HG02973 (cell line): ENCODE data around the gene TP53RK.
"Not testable (repeated sequence)": the region's sequence is repeated elsewhere in the genome, so short reads cannot be mapped to it uniquely, and the experiment has no call there.

Source experiments
- ATAC-seq: cut with Tn5 transposase; IDR thresholded peaks from one replicate; pipeline ENCODE4 v1.9.1; 2021; ENCODE audit warnings: moderate library complexity; ENCODE audit not compliant: unreplicated experiment

Gene TP53RK

DNA sequence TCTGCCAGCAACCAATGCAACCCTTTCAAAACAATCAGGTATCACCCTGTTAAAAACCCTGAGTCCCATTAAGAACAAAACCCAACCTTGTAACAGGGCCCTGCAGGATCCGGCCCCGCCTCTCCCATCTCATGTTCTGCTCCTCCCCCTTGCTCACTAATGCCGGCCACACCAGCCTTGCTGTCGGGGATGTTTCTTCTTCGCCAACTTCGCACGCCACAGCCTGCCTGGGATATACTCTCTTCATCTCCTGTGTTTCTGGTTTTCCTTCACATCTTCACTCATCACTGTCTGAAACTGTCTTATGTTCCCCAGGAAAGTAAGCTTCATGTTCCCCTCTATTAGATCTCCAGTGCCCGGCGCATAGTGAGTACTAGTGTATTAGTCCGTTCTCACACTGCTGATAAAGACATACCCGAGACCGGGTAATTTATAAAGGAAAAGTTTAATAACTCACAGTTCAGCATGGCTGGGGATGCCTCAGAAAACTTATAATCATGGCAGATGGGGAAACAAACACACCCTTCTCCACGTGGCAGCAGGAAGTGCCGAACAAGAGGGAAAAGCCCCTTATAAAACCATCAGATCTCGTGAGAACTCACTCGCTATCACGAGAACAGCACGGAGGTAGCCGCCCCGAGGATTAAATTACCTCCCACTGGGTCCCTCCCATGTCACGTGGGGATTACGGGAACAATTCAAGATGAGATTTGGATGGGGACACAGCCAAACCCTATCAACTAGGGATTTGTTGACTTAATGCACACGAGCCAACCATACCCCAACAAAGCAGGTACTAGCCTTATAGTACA, 5.1 kb downstream of the TP53RK start:
- ATAC-seq: no peak

DNA sequence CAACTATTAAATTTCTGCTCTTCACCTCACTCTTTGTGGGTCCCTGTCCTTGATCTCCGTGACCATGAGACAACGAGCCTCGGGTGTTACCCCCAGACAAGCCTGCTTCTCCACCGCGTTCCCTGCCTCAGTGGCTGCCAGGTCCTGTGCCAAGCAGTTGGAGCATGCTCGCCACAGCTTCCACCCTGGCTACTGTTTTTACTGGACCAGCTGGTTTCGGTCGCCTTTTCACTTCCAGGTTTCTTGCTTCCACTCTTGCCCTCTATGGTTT, 5.6 kb downstream of the TP53RK start:
- no peak for ATAC-seq

- ATAC-seq: no peak
These were observed 6.1 kb downstream of the TP53RK start for GRCh38 chr20:46683011-46683667.

GRCh38 chr20:46682063-46682821, 7.0 kb downstream of the TP53RK start:
- ATAC-seq: no peak

- no peak for ATAC-seq
These were observed 8.0 kb downstream of the TP53RK start for GRCh38 chr20:46681032-46681854.

- no peak for ATAC-seq
These were observed 8.6 kb downstream of the TP53RK start for GRCh38 chr20:46680684-46681031.

DNA sequence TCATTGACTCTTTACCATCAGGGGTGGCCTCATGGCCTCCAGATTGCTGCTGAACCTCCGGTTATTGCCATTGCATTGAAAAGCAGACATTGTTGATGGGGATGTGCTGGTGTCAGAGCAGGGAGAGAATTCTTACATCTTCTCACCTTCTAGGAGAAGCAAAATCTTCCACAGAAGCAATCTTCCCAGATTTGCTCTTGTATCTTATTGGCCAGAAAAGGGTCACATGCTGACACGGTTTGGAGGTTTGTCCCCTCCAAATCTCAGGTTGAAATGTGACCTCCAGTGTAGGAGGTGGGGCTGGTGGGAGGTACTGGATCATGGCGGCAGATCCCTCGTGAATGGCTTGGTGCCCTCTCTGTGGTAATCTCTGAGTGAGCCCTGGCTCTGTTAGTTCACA, 10.7 kb downstream of the TP53RK start:
- no peak for ATAC-seq

DNA sequence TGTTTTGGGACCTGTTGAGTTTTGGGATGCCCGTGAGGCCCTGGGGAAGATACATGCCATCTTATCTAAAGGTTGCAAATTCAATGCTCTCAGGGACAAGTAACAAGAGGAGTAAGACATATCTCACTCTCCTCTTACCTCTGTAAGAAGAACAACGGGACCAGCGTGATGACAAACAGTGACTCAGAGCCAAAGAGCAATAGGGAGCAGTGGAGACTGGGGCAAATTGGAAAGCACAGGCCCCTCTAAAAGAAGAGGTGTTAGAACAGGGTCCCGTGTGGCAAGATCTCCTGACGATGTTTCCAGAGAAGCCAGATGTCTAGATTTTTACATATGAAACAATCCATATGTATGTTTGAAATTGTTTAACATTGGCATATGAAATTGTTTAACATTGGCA, 11.6 kb downstream of the TP53RK start:
- no peak for ATAC-seq

- not testable (repeated sequence) for ATAC-seq
These were observed 12.5 kb downstream of the TP53RK start for GRCh38 chr20:46676649-46677316.

- no peak for ATAC-seq
These were observed 14.8 kb downstream of the TP53RK start for GRCh38 chr20:46674253-46675083.

GRCh38 chr20:46673394-46674252, 15.6 kb downstream of the TP53RK start:
- ATAC-seq: no peak

- no peak for ATAC-seq
These were observed 16.6 kb downstream of the TP53RK start for GRCh38 chr20:46672543-46673148.

DNA sequence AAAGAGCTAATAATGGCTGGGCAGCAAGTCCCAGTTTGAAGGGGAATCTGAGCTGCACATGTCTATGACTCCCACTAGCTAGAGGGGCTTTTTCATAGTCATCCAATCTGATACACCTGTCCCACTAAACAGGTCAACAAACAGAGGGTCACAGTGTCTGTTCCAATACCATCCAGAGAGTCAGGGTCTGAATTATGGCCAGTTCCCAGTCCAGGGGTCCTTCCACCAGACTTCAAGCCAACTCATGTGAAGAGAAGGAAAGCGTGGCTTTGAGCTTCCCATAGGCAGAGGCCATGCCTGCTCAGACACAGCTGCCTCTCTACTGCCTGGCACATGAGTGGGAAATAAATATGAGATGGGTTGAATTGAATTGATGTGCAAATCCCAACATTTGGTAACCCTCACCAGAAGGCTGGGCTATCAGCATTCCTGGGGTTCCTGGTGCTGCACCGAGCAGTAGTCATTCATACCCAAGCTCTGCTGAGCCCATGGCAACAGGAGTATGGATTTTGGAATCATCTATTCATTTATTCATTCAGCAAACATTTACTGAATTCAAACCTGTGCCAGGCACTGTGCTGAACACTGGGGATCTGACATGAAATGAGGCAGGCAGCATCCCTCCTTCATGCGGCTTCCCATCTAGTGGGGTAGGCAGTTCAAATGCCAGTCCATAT, 17.2 kb downstream of the TP53RK start:
- no peak for ATAC-seq

DNA sequence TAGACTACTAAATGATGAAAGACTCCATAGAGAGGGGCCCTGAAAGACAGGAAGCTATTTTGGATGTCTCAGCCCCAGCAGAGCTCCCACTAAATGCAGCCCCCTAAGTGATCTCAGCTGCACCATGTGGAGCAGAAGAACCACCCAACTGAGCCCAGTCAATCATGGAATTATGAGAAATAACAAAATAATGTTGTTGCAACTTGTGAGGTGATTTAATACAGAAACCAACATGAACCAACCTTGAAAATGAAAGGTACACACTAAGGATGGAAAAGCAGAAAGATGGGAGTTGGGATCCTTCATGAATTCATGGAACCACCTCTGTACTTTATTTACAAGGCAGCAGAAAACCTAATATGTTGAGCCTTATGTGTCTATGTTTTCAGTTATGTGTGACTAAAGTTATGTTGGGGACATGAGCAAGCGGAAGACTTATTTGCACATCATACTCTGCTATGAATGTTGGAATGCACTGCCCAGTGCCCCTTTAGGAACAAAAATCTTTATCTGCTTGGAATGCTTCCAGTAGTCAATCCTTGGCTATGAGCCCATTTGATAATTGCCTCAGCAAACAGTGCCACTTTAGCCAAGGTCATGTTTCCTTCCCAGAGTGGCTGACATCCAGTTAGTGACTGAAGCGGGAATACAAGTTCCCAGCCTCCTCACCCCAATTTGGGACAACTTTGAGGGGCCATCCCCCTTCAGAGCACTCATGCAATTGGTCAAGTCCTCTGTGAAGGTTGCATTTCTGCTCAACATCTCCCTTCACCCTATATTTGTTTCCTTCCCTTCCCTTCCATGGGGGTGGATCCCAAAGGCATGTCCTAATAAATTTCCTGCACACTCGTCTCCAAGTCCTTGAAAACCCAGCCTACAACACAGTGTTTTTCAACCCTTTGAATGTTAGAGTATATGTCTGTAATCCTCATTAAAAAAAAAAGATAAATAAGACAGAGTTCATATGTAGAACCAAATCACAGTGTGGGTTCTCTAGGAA, 18.4 kb downstream of the TP53RK start:
- no peak for ATAC-seq

DNA sequence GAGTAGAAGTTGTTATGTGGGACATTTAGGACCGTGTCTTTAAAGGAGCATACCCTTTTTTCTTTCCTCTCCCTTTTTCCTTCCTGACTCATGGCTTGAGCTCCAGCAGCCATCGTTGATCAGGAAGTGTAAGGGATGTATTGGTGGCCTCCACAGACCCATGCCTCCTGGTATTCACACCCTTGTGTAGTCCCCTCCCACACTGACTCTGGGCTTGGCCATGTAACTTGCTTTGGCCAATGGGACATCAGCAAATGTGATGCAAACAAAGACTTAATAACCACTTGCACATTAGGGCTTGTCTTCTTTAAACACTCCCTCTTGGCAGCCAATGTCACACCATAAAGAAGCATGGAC, 19.0 kb downstream of the TP53RK start:
- ATAC-seq: no peak

DNA sequence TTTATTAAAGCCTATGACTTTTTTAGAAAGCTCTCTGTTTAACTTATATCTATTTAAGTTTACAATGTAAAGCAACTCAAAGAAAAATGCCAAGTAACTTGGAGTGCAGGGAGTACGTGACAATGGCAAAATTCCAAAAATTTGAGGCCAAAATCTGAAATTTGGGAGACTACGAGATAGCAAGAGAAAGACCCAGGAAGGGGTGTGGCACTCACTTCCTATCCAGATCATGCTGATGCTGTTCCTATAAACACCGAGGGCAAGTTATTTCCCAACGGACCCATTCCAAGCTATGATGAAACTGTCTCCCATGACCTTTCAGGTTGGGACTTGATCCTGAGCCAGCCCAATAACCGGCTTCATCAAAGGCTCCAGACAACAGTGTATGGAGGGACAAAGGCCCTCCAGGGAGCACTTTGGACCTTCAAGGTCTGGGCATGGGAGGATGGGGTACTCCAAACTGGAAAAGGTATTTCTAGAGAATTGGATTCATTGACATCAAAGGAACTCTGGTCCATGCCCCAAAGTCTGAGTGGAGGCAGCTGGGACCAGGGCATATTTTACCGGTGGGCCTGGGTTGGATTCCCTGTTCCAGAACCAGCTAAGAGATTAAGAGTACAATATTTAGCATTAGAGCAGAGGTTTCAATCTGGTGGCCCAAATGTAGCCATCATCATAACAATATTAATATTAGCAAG, 22.3 kb downstream of the TP53RK start:
- ATAC-seq: no peak
